ENCODE results near the gene MAEA. TPM values are rescaled to one million over a fixed set of nuclear protein-coding genes. Genes with fewer than 3 reads are reported as not detected.

Gene MAEA
- polyA plus RNA-seq, 2 of the 4 experiments (the other 2 are of a cell fraction) = 46.1 to 58.4 TPM

DNA sequence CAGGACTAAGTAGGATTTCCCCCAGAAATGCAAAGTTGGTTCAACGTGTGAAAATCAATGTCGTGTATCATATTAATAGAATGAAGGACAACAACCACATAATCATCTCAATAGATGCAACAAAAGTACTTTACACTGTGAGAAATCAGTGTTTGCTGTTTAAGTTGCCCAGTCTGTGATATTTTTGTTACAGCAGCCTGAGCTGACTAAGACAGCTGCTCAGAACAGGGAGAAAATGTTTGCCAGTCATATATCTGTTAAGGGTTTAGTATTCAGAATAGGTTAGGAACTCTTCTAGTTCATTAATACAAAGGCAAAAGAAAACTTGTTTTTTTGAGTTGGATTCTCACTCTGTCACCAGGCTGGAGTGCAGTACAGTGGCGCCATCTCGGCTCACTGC, 12.5 kb downstream of the MAEA start:
- TF ChIP-seq, protein P1, sequence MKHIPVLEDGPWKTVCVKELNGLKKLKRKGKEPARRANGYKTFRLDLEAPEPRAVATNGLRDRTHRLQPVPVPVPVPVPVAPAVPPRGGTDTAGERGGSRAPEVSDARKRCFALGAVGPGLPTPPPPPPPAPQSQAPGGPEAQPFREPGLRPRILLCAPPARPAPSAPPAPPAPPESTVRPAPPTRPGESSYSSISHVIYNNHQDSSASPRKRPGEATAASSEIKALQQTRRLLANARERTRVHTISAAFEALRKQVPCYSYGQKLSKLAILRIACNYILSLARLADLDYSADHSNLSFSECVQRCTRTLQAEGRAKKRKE (CRISPR knock-in tag; IDR thresholded peaks at IDR 0.05; ENCODE audit: low read depth) = no peak
- TF ChIP-seq RNF2 (IDR thresholded peaks at IDR 0.05; ENCODE audit: borderline replicate concordance, low read depth) (no peak), RARB (CRISPR knock-in tag; IDR thresholded peaks at IDR 0.05) (no peak), CBX8 (IDR thresholded peaks at IDR 0.05) (no peak), PHF8 (IDR thresholded peaks at IDR 0.05; ENCODE audit: borderline replicate concordance, low read depth) (no peak), NPAS2 (CRISPR knock-in tag; IDR thresholded peaks at IDR 0.05; ENCODE audit: borderline replicate concordance) (no peak), KDM1A (IDR thresholded peaks at IDR 0.05; ENCODE audit: low read depth) (no peak), HOXB13 (CRISPR knock-in tag; IDR thresholded peaks at IDR 0.05; ENCODE audit: low read depth) (no peak), JUNB (IDR thresholded peaks at IDR 0.05) (no peak), FOSB (CRISPR knock-in tag; IDR thresholded peaks at IDR 0.05) (no peak), RCOR1 (IDR thresholded peaks at IDR 0.05; ENCODE audit: low read depth, low read length) (no peak), MAFK (IDR thresholded peaks at IDR 0.05; ENCODE audit: partially characterized antibody) (no peak), HEYL (CRISPR knock-in tag; IDR thresholded peaks at IDR 0.05) (no peak)
- TF ChIP-seq, protein P2, sequence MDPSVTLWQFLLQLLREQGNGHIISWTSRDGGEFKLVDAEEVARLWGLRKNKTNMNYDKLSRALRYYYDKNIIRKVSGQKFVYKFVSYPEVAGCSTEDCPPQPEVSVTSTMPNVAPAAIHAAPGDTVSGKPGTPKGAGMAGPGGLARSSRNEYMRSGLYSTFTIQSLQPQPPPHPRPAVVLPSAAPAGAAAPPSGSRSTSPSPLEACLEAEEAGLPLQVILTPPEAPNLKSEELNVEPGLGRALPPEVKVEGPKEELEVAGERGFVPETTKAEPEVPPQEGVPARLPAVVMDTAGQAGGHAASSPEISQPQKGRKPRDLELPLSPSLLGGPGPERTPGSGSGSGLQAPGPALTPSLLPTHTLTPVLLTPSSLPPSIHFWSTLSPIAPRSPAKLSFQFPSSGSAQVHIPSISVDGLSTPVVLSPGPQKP (IDR thresholded peaks at IDR 0.05; ENCODE audit: low read depth, low read length) = no peak
- TF ChIP-seq, protein P3, sequence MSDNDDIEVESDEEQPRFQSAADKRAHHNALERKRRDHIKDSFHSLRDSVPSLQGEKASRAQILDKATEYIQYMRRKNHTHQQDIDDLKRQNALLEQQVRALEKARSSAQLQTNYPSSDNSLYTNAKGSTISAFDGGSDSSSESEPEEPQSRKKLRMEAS (IDR thresholded peaks at IDR 0.05) = no peak
- Histone ChIP-seq H3K4me2 (no peak overlapping the region), H3K27ac (no peak overlapping the region), H3K4me3 (no peak overlapping the region), H3K9me3 (no peaks in the 10 kb centered on the region), H3K4me1 (no peaks in the 10 kb centered on the region)
- ATAC-seq (no peak), DNase-seq (ENCODE audit: low read depth in 1 of 2, low spot score in 1 of 2) (no peak), FAIRE-seq (no peak)
- ChIA-PET CTCF (no interaction called here), POLR2A (no interaction called here)
- 64% methylated on average over 4 of the region's 4 CpGs for WGBS (ENCODE audit: missing lambda C conversion rate)

DNA sequence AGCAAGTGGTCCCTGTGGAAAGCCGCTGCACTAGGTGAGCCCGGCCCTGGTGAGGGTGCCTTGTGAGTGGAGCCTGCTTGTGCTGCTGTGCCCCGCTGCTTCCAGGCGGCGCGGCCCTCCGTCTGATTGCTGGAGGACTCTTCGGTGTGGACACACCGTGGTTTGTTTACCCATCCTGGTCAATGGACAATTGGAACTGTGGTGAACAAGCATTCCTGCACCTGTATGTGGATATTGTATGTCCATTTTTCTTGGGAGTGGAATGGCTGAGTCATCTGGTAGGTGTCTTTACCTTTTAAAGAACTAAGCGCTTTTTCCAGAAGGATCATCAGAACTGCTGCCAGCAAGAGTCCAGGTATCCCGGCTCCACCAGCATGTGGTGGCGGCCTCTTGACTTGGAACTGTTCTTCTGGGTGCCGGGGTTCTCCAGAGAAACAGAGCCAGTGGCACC, 15.6 kb downstream of the MAEA start:
- H3K27ac ChIP-seq = no peak overlapping the region
- ChIA-PET POLR2A (no interaction called here), CTCF (no interaction called here)
- no peaks in the 10 kb centered on the region for H3K9me3 ChIP-seq
- FAIRE-seq (no peak), ATAC-seq (no peak), DNase-seq (ENCODE audit: low read depth in 1 of 2, low spot score in 1 of 2) (no peak)
- TF ChIP-seq, protein P4, sequence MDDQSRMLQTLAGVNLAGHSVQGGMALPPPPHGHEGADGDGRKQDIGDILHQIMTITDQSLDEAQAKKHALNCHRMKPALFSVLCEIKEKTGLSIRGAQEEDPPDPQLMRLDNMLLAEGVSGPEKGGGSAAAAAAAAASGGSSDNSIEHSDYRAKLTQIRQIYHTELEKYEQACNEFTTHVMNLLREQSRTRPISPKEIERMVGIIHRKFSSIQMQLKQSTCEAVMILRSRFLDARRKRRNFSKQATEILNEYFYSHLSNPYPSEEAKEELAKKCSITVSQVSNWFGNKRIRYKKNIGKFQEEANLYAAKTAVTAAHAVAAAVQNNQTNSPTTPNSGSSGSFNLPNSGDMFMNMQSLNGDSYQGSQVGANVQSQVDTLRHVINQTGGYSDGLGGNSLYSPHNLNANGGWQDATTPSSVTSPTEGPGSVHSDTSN (IDR thresholded peaks at IDR 0.05) = no peak
- no peak for TF ChIP-seq ZFP36 (IDR thresholded peaks at IDR 0.05; ENCODE audit: borderline replicate concordance, partially characterized antibody)
- no peak for TF ChIP-seq JUNB (IDR thresholded peaks at IDR 0.05)
- no peak for TF ChIP-seq RAD21 (conservative IDR thresholded peaks at IDR 0.05 in 1 of 2, IDR thresholded peaks at IDR 0.05 in 1 of 2)
- TF ChIP-seq POLR2A (IDR thresholded peaks at IDR 0.05; ENCODE audit: low read length) = no peak
- no peak for TF ChIP-seq ZSCAN20 (CRISPR knock-in tag; IDR thresholded peaks at IDR 0.05)
- TF ChIP-seq HOXA7 (CRISPR knock-in tag; IDR thresholded peaks at IDR 0.05) = no peak
- TF ChIP-seq, protein P5, sequence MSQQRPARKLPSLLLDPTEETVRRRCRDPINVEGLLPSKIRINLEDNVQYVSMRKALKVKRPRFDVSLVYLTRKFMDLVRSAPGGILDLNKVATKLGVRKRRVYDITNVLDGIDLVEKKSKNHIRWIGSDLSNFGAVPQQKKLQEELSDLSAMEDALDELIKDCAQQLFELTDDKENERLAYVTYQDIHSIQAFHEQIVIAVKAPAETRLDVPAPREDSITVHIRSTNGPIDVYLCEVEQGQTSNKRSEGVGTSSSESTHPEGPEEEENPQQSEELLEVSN (IDR thresholded peaks at IDR 0.05; ENCODE audit: borderline replicate concordance, low read depth) = no peak
- TF ChIP-seq RNF2 (IDR thresholded peaks at IDR 0.05; ENCODE audit: borderline replicate concordance, low read depth) = no peak
- no peak for TF ChIP-seq FOXS1 (CRISPR knock-in tag; IDR thresholded peaks at IDR 0.05)
- TF ChIP-seq, protein P6, sequence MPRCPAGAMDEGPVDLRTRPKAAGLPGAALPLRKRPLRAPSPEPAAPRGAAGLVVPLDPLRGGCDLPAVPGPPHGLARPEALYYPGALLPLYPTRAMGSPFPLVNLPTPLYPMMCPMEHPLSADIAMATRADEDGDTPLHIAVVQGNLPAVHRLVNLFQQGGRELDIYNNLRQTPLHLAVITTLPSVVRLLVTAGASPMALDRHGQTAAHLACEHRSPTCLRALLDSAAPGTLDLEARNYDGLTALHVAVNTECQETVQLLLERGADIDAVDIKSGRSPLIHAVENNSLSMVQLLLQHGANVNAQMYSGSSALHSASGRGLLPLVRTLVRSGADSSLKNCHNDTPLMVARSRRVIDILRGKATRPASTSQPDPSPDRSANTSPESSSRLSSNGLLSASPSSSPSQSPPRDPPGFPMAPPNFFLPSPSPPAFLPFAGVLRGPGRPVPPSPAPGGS (IDR thresholded peaks at IDR 0.05) = no peak
- TF ChIP-seq, protein P7, sequence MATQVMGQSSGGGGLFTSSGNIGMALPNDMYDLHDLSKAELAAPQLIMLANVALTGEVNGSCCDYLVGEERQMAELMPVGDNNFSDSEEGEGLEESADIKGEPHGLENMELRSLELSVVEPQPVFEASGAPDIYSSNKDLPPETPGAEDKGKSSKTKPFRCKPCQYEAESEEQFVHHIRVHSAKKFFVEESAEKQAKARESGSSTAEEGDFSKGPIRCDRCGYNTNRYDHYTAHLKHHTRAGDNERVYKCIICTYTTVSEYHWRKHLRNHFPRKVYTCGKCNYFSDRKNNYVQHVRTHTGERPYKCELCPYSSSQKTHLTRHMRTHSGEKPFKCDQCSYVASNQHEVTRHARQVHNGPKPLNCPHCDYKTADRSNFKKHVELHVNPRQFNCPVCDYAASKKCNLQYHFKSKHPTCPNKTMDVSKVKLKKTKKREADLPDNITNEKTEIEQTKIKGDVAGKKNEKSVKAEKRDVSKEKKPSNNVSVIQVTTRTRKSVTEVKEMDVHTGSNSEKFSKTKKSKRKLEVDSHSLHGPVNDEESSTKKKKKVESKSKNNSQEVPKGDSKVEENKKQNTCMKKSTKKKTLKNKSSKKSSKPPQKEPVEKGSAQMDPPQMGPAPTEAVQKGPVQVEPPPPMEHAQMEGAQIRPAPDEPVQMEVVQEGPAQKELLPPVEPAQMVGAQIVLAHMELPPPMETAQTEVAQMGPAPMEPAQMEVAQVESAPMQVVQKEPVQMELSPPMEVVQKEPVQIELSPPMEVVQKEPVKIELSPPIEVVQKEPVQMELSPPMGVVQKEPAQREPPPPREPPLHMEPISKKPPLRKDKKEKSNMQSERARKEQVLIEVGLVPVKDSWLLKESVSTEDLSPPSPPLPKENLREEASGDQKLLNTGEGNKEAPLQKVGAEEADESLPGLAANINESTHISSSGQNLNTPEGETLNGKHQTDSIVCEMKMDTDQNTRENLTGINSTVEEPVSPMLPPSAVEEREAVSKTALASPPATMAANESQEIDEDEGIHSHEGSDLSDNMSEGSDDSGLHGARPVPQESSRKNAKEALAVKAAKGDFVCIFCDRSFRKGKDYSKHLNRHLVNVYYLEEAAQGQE (IDR thresholded peaks at IDR 0.05) = no peak
- H3K4me2 ChIP-seq = no peak overlapping the region
- no peaks in the 10 kb centered on the region for H3K4me1 ChIP-seq
- H3K4me3 ChIP-seq = no peak overlapping the region
- WGBS (ENCODE audit: missing lambda C conversion rate) = 98% methylated on average over 10 of the region's 13 CpGs

Data from A549 (cell line).